HCT116 (cell line): Measurements from ENCODE around the gene ELP2. TPM values are rescaled to one million over a fixed set of nuclear protein-coding genes. Genes with fewer than 3 reads are reported as not detected.

Experiments
- ATAC-seq: fragments of 200-7000 bp; cut with Tn5 transposase; 2 replicates; pipeline ENCODE4 v1.9.1; 2020; ENCODE audit warnings: mild to moderate bottlenecking, moderate library complexity
- BruUV-seq: library from RNA; stranded (reverse); fragments of 400-500 nt; replicated peaks from 2 replicates; lab custom pipeline; 2021; lab: Mats Ljungman, UMichigan
- CTCF ChIA-PET: fragments of 300-600 bp; sonication (Branson Sonifier 250); formaldehyde crosslinking; loops from one replicate; lab custom pipeline; 2021; ENCODE audit warnings: antibody characterized with exemption; lab: Charles Lee
- POLR2A ChIA-PET: fragments of 300-600, 350-600 bp; sonication (Branson Sonifier 250); formaldehyde crosslinking; loops from one replicate; lab custom pipeline; 2021; ENCODE audit warnings: antibody characterized with exemption; lab: Charles Lee
- RAD21 ChIA-PET, 2 experiments: fragments of 300-600 bp; sonication (Branson Sonifier 250); formaldehyde crosslinking; loops; one replicate each; lab custom pipeline; 2023; ENCODE audit warnings: low total read pairs in 2 of 2; ENCODE audit not compliant: uncharacterized antibody in 2 of 2, unreplicated experiment in 2 of 2, low non-redundant PET in 1 of 2; lab: Charles Lee
- DNase-seq: peaks from one replicate; pipeline ENCODE4 v3.0.0-alpha.2; 2010; ENCODE audit warnings: low read depth, low spot score
- H2AFZ ChIP-seq: fragments of 200-600 bp; shearing (Covaris generic), sonication (generic); 2 replicates; pipeline ENCODE4 v1.6.1; 2017; ENCODE audit warnings: low read depth, mixed run types, mixed read lengths, antibody characterized with exemption, low read length; ENCODE audit not compliant: poor library complexity, severe bottlenecking
- H3K27ac ChIP-seq: 2 replicates; pipeline ENCODE4 v1.5.1; 2012; ENCODE audit warnings: low read depth, low read length
- H3K27me3 ChIP-seq: fragments of 200-600 bp; sonication (generic); 2 replicates; pipeline ENCODE4 v1.6.1; 2016; ENCODE audit warnings: mixed run types, low read length, mixed read lengths; ENCODE audit not compliant: insufficient read depth
- H3K36me3 ChIP-seq, 2 experiments: fragments of 200-500 bp in 1 of 2; fragments of 200-600 bp in 1 of 2; sonication (Bioruptor generic) in 1 of 2; sonication (generic) in 1 of 2; 2 replicates each; pipeline versions ENCODE4 v1.5.1 to v1.6.1; 2014 to 2016; ENCODE audit warnings: low read length in 2 of 2, inconsistent platforms in 1 of 2, mixed read lengths in 1 of 2, mixed run types in 1 of 2; ENCODE audit not compliant: insufficient read depth in 2 of 2, control insufficient read depth in 1 of 2
- H3K4me1 ChIP-seq, 2 experiments: fragments of 200-600 bp in 1 of 2; sonication (generic) in 1 of 2; 2 replicates each; pipeline versions ENCODE4 v1.5.1 to v1.6.1; 2012 to 2017; ENCODE audit warnings: low read length in 2 of 2, inconsistent platforms in 1 of 2, mild to moderate bottlenecking in 1 of 2, mixed read lengths in 1 of 2, mixed run types in 1 of 2, moderate library complexity in 1 of 2; ENCODE audit not compliant: insufficient read depth in 2 of 2, control insufficient read depth in 1 of 2
- H3K4me2 ChIP-seq: fragments of 200-600 bp; sonication (generic); 2 replicates; pipeline ENCODE4 v1.6.1; 2017; ENCODE audit warnings: mixed run types, low read length, mixed read lengths
- H3K4me3 ChIP-seq, 2 experiments: fragments of 200-600 bp in 1 of 2; sonication (generic) in 1 of 2; replicated peaks in 1 of 2; 2 replicates each; pipeline ENCODE4 v1.5.1; 2011 to 2016; ENCODE audit warnings: low read length in 2 of 2, control low read depth in 1 of 2, low read depth in 1 of 2, mild to moderate bottlenecking in 1 of 2, mixed read lengths in 1 of 2, mixed run types in 1 of 2
- H3K79me2 ChIP-seq: fragments of 200-600 bp; sonication (generic); 2 replicates; pipeline ENCODE4 v1.6.1; 2017; ENCODE audit warnings: mild to moderate bottlenecking, mixed run types, low read length, moderate library complexity, mixed read lengths; ENCODE audit not compliant: insufficient read depth
- H3K9ac ChIP-seq: fragments of 200-600 bp; sonication (generic); 2 replicates; pipeline ENCODE4 v1.6.1; 2016; ENCODE audit warnings: low read length, mixed read lengths
- H3K9me2 ChIP-seq: fragments of 200-600 bp; sonication (generic), shearing (Covaris generic); 2 replicates; pipeline ENCODE4 v1.6.1; 2017; ENCODE audit warnings: mixed run types, mild to moderate bottlenecking, moderate library complexity; ENCODE audit not compliant: insufficient read depth
- H3K9me3 ChIP-seq, 2 experiments: fragments of 200-500 bp in 1 of 2; fragments of 200-600 bp in 1 of 2; sonication (Bioruptor generic) in 1 of 2; sonication (generic) in 1 of 2; 2 replicates each; pipeline ENCODE4 v1.6.1; 2014 to 2017; ENCODE audit warnings: low read length in 2 of 2, mixed read lengths in 2 of 2, inconsistent platforms in 1 of 2, low read depth in 1 of 2, mild to moderate bottlenecking in 1 of 2, mixed run types in 1 of 2, moderate library complexity in 1 of 2; ENCODE audit not compliant: control insufficient read depth in 1 of 2, insufficient read depth in 1 of 2
- H4K20me1 ChIP-seq: fragments of 200-600 bp; sonication (generic), shearing (Covaris generic); 2 replicates; pipeline ENCODE4 v1.6.1; 2017; ENCODE audit warnings: mixed run types, mild to moderate bottlenecking, moderate library complexity; ENCODE audit not compliant: insufficient read depth
- ATF3 ChIP-seq: IDR thresholded peaks from 2 replicates; pipeline ENCODE4 v1.6.1; 2012
- CBX3 ChIP-seq: IDR thresholded peaks from 2 replicates; pipeline ENCODE4 v1.6.1; 2012; ENCODE audit warnings: low read depth
- CEBPB ChIP-seq: IDR thresholded peaks from 2 replicates; pipeline ENCODE4 v1.6.1; 2012; ENCODE audit warnings: low read depth
- CTCF ChIP-seq, 3 experiments: fragments of 200-600 bp in 1 of 3; sonication (generic) in 1 of 3; IDR thresholded peaks in 2 of 3; conservative IDR thresholded peaks in 1 of 3; 2 replicates each; pipeline ENCODE4 v1.5.1; 2012 to 2017; ENCODE audit warnings: low read depth in 2 of 3, low read length in 2 of 3, antibody characterized with exemption in 1 of 3, borderline replicate concordance in 1 of 3, control low read depth in 1 of 3, mild to moderate bottlenecking in 1 of 3, mixed read lengths in 1 of 3, mixed run types in 1 of 3, moderate library complexity in 1 of 3; ENCODE audit not compliant: insufficient read depth in 1 of 3
- EGR1 ChIP-seq: IDR thresholded peaks from 2 replicates; pipeline ENCODE4 v1.6.1; 2012; ENCODE audit warnings: low read depth
- ELF1 ChIP-seq: IDR thresholded peaks from 2 replicates; pipeline ENCODE4 v1.6.1; 2012; ENCODE audit warnings: low read depth, borderline replicate concordance
- EZH2 ChIP-seq: fragments of 200-600 bp; sonication (generic); IDR thresholded peaks from 2 replicates; pipeline ENCODE4 v1.6.1; 2017; ENCODE audit warnings: antibody characterized with exemption, mixed run types
- FOSL1 ChIP-seq: IDR thresholded peaks from 2 replicates; pipeline ENCODE4 v1.6.1; 2012; ENCODE audit warnings: low read depth
- POLR2A ChIP-seq: IDR thresholded peaks from 2 replicates; pipeline ENCODE4 v1.7.0; 2011; ENCODE audit warnings: borderline replicate concordance; ENCODE audit not compliant: insufficient read depth, insufficient read length; ENCODE audit errors: extremely low read depth
- POLR2AphosphoS5 ChIP-seq: IDR thresholded peaks from 2 replicates; pipeline ENCODE4 v1.6.1; 2011; ENCODE audit warnings: mild to moderate bottlenecking, low read depth, low read length, moderate library complexity
- REST ChIP-seq: IDR thresholded peaks from 2 replicates; pipeline ENCODE4 v1.6.1; 2012; ENCODE audit warnings: low read depth
- SIN3A ChIP-seq: IDR thresholded peaks from 2 replicates; pipeline ENCODE4 v1.6.1; 2012; ENCODE audit warnings: low read depth
- SP1 ChIP-seq: IDR thresholded peaks from 2 replicates; pipeline ENCODE4 v1.6.1; 2012; ENCODE audit warnings: low read depth
- TCF7L2 ChIP-seq: IDR thresholded peaks from 2 replicates; pipeline ENCODE4 v1.7.0; 2011; ENCODE audit warnings: borderline replicate concordance, inconsistent platforms; ENCODE audit not compliant: insufficient read depth, insufficient read length; ENCODE audit errors: extremely low read depth
- ZBTB33 ChIP-seq: IDR thresholded peaks from 2 replicates; pipeline ENCODE4 v1.6.1; 2011; ENCODE audit warnings: mild to moderate bottlenecking, low read length, moderate library complexity; ENCODE audit not compliant: insufficient replicate concordance; ENCODE audit errors: extremely low read depth
- ZNF274 ChIP-seq: fragments of 200-500 bp; sonication (Bioruptor generic); IDR thresholded peaks from 2 replicates; pipeline ENCODE4 v1.6.1; 2014; ENCODE audit warnings: mild to moderate bottlenecking, low read depth, low read length, inconsistent platforms
- intact Hi-C: fragments of 100-400 bp; cut with micrococcal nuclease; formaldehyde crosslinking; loops from 2 replicates; pipeline ENCODE4 v1.10.0; 2022
- total RNA-seq: library from RNA; stranded (reverse); gene quantifications from one replicate; pipeline ENCODE4 v1.2.1, GENCODE V29; 2021; ENCODE audit not compliant: unreplicated experiment
- TF ChIP-seq, protein P1 (sequence below): IDR thresholded peaks from 2 replicates; pipeline ENCODE4 v1.6.1; 2012

The ELP2 gene
- total RNA-seq, 1 experiment from 2014 or later = 109 TPM

DNA sequence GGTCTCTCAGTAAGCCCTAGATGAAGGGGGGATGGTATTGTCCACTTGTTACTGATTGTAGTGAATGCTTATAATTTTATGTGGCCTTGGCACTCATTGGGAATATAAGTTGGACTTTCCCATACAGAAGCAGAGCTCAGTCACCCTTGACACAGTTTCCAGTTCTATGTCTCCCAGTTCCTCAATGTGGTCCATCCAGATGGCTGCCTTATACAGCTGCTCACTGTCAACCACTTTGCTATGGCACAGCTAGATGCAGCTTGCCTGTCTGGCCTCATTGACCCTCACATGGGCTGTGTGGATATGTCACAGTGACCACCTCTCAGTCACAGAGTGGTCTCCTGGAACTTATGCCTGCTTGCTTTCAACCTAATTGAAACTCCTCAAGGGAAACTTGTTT, 22.2 kb upstream of the ELP2 start:
- no TSS peak for BruUV-seq
- ChIA-PET POLR2A (no interaction called here), CTCF (interaction anchor here (1.1 to 1.9 kb wide), 2 partner anchors 12 to 177 kb away, joined by 3 to 4 read pairs; no protein-coding TSS in a partner anchor), RAD21 (interaction anchor here in 1 of 2 experiments (0.7 kb wide), 1 partner anchor 190 kb away, joined by 3 read pairs; the partner anchor contains the start of gene FHOD3)
- peaks cover 0 to 1% of the 10 kb centered on the region in 2 experiments; a peak in 1 of 4 replicates for H3K9me3 ChIP-seq
- no peaks in the 10 kb centered on the region for H3K9me2 ChIP-seq
- H2AFZ ChIP-seq = no peak overlapping the region
- H3K27ac ChIP-seq = no peak overlapping the region
- no peaks in the 10 kb centered on the region for H3K27me3 ChIP-seq
- no peaks in the 10 kb centered on the region for H3K4me1 ChIP-seq
- ATAC-seq (no peak), DNase-seq (no peak)
- H3K9ac ChIP-seq = no peak overlapping the region
- H4K20me1 ChIP-seq = no peaks in the 10 kb centered on the region
- H3K79me2 ChIP-seq = no peaks in the 10 kb centered on the region
- no peak overlapping the region for H3K4me2 ChIP-seq
- H3K36me3 ChIP-seq = peaks cover 20 to 24% of the 10 kb centered on the region in 2 experiments
- intact Hi-C loops = no loop called here
- H3K4me3 ChIP-seq = no peak overlapping the region
- no peak for TF ChIP-seq SIN3A
- no peak for TF ChIP-seq ZBTB33
- TF ChIP-seq REST = no peak
- TF ChIP-seq POLR2A = no peak
- TF ChIP-seq SP1 = no peak
- no peak for TF ChIP-seq CTCF (IDR thresholded peaks at IDR 0.05 in 2 of 3, conservative IDR thresholded peaks at IDR 0.05 in 1 of 3; ENCODE audit: borderline replicate concordance in 1 of 3, insufficient read depth in 1 of 3, low read depth in 2 of 3, low read length in 2 of 3)
- no peak for TF ChIP-seq EZH2
- TF ChIP-seq ZNF274 = no peak
- TF ChIP-seq, protein P1, sequence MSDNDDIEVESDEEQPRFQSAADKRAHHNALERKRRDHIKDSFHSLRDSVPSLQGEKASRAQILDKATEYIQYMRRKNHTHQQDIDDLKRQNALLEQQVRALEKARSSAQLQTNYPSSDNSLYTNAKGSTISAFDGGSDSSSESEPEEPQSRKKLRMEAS = no peak
- no peak for TF ChIP-seq ELF1
- TF ChIP-seq CEBPB = no peak
- no peak for TF ChIP-seq EGR1
- no peak for TF ChIP-seq TCF7L2
- TF ChIP-seq CBX3 = no peak
- TF ChIP-seq POLR2AphosphoS5 = no peak
- TF ChIP-seq FOSL1 = no peak
- no peak for TF ChIP-seq ATF3
